Central memory CD4-positive, alpha-beta T cell (primary cell): ENCODE measurements around the gene CREB5.

Source experiments
- DNase-seq: peaks from one replicate; pipeline ENCODE4 v3.0.0; 2022

Gene CREB5

DNA sequence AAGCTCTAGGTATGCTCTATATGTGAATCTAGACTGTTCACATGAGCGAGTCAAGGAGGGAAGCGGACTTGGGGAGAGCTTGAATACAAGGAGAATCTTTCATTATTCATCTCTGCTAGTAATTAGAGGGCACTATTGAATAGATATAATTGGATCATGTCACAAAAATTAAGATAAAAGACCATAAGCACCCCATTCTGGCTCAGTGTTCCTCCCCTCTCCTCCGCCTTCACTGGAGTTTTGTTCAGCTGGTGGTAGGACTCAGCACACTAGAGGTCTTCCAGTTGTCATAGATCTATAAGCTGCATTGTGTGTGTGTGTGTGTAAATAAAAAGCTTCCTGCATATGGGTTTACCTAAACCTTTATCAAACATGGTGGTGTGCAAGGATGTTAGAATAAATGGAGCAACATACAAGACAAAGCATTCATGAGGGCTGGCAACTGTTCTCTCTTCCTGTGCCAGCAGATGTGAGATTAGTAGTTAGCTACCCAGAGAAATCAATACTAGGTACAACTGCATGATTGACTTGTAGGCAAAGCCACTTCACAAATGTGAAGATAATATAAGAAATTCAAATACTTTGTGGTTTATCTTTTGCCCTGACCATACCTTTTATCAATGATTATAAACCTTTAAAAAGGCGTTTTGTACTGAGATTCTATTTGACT, 142.6 kb downstream of the CREB5 start:
- no peak for DNase-seq

DNA sequence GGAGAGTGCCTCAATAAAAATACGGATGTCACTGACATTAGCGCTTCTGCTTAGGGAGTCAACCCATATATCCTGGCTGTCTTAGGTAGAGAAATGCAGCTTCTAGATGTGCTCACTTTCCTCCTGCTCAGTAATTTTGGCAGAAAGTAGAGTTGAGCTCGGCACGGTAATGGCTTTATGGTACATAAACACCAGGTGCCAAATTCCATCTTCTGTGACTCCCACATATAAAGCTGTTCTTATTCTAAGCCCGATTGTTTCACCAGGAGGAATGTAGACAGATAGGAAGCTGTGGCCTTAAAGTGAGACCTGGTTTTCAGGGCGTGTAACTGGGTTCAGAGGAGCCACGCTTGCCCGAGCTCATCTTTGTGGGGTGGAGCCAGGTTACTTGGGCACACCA, 143.7 kb downstream of the CREB5 start:
- no peak for DNase-seq

DNA sequence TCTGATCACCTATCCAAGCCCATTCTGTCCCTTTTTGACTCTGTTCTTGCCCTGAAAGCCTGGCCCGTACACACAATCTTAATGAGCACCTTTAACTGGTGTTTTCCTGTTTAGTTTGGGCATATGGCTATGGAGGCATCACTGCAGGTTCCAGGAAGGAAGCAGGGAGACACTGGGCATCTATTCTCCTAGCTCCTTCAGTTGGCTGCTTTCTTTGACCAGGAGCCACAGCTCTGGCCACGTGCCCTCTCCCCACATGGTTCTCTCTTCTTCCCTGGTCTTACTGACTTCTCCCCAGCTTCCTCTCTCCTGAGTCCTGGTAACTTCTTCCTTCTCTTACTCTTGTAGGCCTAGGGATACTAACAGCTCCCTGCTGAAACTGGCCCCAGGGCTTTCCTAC, 144.4 kb downstream of the CREB5 start:
- DNase-seq, result no peak

DNA sequence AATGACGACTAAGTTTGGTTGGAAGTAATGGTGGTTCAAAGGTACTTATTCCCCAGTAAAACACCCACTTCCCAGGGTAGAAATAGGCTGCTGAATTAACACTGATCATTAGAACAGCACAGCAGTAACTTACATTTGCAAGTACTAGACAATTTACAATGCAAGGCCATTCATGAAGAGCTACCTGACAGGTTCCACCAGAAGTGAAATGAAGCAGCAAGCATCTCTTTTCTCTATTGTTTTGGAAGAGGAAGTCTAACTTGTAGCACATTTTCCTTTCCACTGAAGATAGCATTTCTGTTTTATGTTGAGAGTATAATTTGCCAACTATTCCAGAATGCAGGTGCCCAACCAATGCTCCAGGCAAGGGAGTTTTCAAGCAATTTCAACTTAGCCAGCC, 145.9 kb downstream of the CREB5 start:
- DNase-seq, result no peak

DNA sequence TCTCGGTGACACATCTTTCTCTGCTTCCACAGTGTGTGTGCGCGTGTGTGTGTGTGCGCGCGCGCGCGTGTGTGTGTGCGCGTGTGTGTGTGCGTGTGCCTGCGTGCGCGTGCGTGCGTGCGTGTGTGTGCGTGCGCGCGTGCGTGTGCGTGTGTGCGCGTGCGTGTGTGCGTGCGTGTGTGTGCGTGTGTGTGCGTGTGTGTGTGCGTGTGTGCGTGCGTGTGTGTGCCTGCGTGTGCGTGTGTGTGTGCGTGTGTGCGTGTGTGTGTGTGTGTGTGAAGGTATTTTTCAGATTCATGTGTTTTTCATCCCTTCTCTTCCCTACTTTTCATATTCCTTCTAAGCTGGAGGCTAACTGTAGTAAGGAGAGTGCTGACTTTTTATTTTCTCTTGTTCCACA, 148.4 kb downstream of the CREB5 start:
- DNase-seq, result no peak

DNA sequence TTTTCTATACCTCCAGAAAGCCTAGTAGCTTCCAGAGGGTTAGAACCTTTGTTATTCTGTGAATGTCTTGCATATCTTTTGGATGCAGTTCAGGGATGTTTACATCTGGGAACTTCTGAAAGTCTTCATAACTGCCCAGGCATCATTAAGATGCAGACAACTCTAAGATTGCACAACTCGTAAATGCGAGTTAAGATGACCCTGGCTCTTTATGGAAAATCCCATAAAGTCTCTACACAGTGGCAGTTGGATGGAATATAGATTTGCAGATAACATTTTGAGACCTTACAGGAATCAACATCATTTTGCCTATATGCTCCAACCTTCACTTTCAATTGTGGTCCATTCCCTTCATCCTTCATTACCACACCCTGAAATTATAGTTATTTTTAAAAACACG, 151.7 kb downstream of the CREB5 start:
- DNase-seq, result no peak

DNA sequence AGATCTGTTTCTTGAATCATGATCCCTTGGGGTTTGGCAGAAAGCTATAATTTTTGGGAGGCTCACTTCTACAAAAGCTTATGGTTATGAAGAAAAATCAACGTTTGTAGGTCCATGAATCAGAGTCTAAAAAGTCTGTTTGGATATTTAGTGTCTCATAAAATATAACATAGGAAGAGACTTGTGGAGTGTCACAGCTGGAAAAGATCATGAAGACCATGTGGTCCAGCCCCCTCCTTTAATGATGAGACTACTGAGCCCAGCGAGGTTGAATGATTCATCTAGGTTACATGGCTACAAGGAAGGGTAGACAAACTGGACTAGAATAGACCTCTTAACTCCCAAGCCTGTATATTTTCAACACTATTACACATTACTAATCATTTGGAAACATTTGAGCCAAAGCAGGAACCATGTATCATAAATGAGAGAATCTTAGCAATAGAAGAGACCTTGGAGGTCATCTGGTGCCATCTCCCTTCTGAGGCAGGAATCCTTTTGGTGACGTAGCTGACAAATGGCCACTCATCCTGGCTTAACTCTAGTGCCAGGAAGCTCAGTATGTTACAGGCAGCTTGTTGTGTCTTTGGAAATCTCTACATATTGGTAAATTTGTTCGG, 152.5 kb downstream of the CREB5 start:
- no peak for DNase-seq

DNA sequence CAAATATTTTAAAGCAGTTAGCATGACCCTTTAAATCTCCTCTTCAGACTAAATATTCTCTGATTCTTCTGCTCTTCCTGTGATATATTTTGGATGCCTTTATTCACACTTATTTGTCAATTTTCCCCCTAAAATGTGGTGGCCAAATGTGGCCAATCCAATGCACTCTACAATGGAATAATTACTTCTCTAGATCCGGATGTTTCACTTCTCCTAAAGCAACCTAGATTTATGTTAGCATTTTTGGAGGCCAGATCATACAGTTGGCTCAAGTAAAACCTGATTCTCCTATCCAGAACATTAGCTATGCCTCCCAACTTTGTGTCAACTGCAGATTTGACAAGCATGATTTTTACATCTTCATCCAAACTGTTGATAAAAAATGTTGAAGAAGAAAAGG, 153.7 kb downstream of the CREB5 start:
- no peak for DNase-seq

DNA sequence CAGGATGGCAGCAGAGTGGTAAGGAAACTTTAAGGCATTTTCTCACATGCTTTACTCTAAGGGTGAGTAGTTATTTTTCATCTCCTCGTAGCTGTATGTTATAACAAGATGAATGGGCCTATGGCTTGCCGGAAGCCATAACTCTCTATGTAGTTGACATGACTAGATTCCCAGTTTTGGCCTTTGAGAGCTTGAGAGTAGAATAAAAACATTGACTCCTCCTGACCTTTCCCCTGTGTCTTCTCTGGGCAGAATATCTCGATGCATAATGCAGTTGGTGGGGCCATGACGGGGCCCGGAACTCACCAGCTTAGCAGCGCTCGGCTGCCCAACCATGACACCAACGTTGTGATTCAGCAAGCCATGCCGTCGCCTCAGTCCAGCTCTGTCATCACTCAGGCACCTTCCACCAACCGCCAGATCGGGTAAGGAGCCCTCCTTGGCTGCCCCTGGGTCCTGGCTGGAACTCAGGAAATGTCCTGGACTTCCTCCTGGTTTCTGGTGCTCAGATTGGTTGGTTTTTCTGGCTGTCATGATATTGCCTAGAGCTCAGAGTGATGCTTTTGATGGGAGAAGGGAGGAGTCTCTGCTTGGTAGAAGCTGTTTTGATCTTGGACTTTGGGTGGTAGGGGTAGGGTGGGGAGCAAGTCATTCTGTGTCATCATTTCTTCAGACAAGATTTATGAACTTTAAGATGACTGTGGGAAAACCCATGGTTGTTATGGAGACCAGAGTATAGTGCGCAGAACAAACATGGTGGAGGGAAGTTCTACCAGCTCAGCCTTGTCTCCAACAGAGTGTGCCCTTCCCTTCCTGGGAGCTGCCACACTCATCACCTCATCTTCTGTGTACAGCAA, 158.0 kb downstream of the CREB5 start:
- no peak for DNase-seq

DNA sequence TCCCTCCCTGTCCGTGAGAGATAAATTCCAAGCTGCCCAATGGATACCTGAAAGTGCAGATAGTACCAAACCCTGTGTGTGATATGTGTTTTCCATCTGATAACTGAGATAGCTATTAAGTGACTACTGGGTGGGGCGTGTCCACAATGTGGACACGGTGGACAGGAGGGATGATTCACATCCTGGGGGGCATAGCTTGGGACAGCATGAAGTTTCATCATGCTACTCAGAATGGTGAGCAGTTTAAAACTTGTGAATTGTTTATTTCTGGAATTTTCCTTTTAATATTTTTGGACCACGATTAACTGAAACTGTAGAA, 158.6 kb downstream of the CREB5 start:
- no peak for DNase-seq

DNA sequence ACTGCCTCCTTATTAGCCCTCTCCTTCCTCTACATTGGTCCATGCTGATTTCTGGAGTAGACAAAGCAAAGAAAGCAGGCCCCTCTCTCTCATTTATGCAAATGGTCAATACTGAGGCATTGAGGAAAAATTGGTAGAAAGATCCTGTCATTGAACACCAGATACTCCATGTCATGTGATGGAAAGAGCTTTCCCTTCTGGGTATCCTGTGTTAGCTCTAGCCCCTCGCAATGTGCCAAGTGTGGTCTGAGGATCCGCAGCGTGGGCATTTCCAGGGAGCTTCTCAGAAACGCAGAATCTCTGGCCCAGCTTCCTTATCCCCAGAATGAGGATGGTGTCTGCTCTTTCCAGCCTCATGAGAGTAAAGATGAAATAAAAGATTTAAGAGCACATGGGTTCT, 159.1 kb downstream of the CREB5 start:
- DNase-seq, result no peak

DNA sequence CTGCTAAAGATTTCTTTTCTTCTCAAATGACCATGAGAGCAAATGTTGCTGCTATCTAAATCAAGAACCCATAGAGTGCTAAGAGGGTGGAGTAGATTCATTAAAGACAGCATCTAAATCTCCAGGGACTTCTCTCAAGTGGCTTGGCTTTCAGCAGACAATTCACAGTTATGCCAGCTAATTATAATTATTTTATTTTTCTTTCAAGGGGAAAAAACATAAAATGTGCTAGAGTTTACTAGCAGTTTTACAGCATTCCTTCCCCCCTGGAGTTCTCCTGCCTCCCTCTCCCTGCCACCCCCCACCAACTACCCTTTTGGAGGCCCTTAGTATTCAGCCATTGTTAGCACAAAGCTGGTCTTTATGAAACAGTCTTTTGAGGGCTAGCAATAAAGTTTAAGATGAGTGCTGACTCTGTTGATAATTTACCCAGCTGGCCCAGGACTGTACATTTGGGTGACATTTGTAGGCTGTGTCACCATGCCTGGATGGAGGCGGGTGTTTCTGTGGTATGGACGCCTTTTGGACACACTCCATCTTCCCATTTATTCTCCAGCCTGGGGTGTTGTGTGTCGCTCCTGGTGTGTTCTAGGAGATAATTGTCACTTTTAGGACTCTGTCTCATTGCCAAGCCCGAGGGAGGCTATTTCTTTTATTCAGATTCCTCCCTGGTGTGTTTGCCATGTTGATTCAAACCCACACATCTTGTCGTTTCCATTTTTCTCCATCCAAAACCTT, 160.2 kb downstream of the CREB5 start:
- no peak for DNase-seq

DNA sequence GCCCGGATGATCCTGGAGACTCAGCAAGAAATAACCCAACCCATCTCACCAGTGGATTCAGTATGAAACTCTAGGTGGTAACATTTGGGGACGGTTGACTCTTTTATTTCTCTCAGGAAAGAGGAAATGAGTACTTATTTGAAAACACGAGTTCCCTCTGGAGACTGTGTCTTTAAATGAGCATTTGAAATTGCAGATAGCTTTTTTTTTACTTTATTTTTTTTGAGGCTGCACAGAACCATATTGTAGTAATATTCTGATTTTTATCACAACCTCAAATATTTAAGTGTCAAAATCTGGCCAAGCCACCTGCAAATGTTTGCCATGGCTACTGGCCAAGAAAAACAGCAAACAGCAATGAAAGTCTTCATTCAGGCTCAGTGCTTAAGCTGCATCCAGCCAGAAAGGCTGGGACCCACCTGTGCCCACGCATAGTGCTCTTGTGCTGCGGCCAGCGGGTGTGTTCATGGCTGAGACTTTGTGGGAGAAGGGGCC, 160.8 kb downstream of the CREB5 start:
- DNase-seq, result no peak

DNA sequence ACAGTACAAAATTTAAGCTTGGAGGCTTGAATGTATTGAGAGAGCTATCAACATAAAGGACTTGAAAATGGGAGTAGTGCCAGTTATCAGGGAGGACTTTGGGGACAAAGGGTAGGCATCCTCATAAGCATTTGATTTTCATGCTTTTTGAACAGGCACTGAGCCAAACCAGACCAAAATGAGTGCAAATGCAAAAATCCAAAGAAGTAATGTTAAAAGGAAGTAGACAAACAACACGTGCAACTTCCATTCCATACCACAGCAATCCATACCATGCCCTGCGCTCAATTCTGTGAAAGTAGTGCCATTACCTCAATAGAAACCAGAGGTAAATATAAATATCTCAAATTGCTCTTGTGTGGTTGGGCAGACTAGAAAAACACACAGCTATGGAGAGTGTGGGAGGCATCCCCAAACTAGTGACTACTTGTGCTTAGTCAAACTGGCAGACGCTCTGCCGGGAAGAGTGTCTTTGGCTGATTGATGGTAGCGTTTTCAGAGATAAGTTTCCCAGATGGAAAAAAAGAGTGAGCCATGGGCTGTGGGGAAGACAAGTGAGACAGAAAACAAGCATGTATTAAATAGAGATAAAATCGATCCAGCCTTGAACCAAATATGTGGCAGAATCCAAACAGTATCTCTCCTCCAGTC, 161.5 kb downstream of the CREB5 start:
- DNase-seq, result no peak

DNA sequence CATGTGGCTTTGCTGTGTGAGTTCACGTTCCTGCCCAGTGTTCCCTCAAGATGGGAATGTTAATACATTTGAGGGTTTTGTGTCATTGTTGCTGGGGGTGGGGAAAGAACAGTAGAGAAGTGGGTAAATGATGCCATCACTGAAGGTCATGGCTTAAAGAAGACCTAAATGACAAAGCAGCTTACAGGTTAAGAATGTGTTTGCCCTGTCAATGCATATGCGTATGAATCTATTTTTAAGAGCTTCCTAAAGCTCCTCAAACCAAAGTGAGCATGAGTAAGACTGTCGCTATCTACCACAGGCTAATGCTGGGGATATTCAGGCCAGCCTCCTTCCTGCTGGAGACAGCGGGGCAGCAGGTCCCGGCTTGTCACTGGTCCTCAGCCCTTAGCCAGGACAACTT, 162.9 kb downstream of the CREB5 start:
- DNase-seq, result no peak

DNA sequence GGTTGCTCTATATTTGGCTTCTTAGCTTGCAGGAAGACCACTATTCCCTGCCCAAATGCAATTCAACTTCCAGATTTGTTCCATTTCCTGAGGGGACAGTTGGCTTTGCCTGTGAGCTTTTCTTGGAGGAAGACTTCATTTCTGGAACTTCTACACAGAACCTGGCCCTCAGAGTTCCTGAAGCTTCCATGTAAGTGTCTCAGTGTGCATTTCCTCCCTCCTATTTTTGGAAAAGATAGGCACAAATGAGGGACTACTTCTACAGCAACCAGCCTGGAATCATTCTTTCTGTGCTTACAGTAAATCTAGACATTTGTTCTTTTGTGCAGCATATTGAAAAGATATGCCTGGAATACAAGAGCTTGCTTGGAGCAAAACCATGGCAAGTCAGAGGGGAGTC, 164.3 kb downstream of the CREB5 start:
- no peak for DNase-seq

DNA sequence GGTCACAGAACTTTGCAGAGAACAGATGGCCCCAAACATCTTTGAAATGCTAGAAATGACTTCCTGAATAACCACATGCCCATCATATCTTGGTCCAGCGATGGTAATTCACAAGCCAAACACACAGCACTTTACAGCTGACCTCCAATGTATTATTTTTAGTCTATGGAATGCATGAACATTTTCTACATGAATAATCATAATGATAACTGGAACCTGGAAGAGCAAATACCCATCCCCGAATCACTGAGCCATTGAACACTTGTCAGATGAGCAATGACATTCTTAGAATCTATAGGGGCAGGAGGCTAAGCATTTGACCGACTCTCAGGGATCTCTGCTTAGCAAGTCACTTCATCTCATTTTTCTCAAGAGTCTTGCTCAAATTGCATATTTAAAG, 167.3 kb downstream of the CREB5 start:
- DNase-seq, result no peak

DNA sequence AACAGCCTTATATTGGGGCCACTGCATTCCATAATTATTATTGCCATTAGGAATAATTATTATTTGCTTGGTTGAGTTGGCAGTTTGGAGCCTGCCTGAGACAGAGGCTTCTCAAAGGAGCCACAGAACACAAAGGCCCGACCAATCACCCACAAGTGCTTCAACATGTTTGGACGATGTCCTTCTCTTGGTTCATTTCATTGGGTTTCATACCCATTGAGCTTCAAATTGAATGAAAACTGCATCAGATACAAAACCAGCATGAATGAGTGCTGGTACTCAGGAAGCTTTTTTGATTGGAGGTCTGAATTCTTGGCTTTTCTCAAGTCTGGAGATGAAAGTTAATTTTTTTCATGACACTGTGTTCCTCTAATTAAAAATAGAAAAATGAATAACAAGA, 168.3 kb downstream of the CREB5 start:
- DNase-seq, result no peak

DNA sequence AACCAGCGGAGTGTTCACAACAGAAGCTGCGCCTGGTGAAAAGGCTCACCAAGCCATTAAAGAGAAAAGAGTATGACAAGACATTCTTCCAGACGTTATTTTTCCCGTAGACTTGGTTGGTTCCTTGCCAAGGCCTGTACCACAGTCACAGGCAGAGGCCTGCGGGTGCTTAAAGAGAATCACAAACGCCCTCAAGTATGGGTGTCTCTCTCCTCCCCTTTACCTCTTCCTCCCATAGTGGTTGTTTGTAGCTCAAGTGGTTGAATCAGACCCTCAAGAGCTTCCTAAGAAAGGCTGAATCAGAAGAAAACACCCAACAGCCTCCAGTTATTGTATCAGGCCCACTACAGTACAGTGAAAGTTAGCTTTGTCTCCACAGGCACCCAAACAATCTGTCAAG, 169.0 kb downstream of the CREB5 start:
- DNase-seq, result no peak

DNA sequence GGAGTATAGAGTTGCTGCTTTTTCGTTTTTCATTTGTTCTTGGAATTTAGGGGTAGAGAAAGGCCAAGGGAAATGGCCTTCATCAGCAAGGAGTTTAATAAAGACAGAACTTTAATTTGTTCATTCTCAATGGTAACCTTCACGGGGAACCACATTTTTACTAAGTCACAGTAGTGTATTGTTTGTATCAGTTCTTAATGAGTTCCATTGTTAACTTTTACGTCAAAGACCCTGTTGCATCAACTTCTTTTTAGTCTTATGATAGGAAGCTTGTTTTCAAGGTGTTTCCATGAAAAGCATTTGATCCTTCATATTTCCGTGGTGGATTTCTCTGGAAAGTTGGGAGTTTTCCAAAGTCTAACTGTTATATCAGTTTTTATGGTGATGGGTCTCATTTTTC, 169.9 kb downstream of the CREB5 start:
- no peak for DNase-seq

DNA sequence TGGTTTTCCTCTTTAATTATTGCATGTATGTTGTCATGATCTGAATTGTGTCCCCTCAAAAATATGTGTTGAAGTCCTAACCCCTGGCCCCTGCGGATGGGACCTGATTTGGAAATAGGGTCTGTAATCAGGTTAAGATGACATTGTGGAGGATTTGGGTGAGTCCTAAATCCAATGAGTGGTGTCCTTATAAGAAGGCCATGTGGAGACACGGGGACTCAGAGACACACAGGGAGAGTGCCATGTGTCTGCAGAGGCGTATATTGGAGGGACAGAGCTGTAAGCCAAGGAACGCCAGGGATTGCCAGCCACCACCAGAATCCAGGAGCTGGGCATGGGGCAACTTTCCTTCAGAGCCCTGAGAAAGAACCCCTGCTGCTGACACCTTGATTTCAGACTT, 171.9 kb downstream of the CREB5 start:
- DNase-seq, result no peak

DNA sequence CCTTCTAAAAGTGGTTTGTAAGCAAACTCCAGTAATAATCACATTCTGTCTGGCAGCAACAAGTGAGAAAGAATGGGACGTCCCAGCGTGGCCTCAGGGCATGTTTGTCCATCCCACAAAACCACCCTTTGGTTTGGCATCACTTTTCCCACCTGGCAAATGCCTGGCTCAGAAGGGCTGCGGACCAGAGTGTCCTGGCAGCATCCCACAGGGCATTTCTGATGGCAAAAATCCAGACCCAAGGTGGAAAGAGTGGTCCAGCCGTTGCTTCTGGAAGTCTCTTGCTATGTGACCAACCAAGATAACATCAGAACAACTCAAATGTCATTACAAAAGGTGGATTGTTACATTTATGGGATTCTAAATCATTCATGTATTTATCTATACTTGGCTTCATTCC, 174.4 kb downstream of the CREB5 start:
- DNase-seq, result no peak

DNA sequence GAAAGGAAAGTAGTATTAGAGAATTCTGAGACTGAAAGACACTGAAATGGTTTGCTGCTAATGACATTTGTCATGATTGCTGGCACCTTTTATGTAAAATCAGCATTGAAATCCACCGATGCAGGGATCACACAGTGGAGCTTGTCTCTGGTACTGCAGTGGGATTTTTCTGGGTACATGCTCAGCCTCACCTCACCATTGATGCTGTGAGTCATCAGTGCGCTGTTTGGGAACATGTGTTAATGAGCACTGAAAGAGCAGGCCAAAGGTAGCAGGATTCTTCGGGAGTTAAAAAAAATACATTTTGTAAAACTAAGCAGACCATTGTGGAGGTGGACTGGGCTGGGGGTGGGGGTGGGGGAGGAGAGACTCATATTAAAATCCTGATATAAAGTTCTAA, 174.9 kb downstream of the CREB5 start:
- no peak for DNase-seq
